Gastrocnemius medialis (tissue), 4 donors: ENCODE data around the gene GABBR2.

Source experiments
- CTCF ChIP-seq, 5 experiments: fragments of 450-650 bp in 3 of 5; fragments of 200-600 bp in 2 of 5; sonication (generic) in 2 of 5; IDR thresholded peaks in 4 of 5; conservative IDR thresholded peaks in 1 of 5; 1 replicate in 4 of 5; 2 replicates in 1 of 5; pipeline ENCODE4 v1.5.1; 2016 to 2019; ENCODE audit warnings: antibody characterized with exemption in 5 of 5, mild to moderate bottlenecking in 3 of 5, moderate library complexity in 3 of 5
- POLR2A ChIP-seq, 2 donors: fragments of 450-650 bp; IDR thresholded peaks; one replicate each; pipeline ENCODE4 v1.6.1; 2017; ENCODE audit warnings: antibody characterized with exemption in 2 of 2, mild to moderate bottlenecking in 2 of 2, moderate library complexity in 2 of 2

GRCh38 chr9:98635374-98635773 is 73.4 kb downstream of the GABBR2 start:
- TF ChIP-seq CTCF (IDR thresholded peaks at IDR 0.05 in 4 of 5, conservative IDR thresholded peaks at IDR 0.05 in 1 of 5) (no peak), POLR2A (IDR thresholded peaks at IDR 0.05) (no peak)
